HG03196 (cell line): ENCODE data around the gene PTPRN2.

Source experiments
- ATAC-seq: cut with Tn5 transposase; IDR thresholded peaks from one replicate; pipeline ENCODE4 v1.9.1; 2021; ENCODE audit not compliant: unreplicated experiment

Gene PTPRN2

GRCh38 chr7:158027646-158028045, 560.0 kb downstream of the PTPRN2 start:
- no peak for ATAC-seq

- ATAC-seq = no peak
Observed at GRCh38 chr7:158026636-158027265, 560.9 kb downstream of the PTPRN2 start.

GRCh38 chr7:158025686-158026600, 561.7 kb downstream of the PTPRN2 start:
- ATAC-seq = no peak

DNA sequence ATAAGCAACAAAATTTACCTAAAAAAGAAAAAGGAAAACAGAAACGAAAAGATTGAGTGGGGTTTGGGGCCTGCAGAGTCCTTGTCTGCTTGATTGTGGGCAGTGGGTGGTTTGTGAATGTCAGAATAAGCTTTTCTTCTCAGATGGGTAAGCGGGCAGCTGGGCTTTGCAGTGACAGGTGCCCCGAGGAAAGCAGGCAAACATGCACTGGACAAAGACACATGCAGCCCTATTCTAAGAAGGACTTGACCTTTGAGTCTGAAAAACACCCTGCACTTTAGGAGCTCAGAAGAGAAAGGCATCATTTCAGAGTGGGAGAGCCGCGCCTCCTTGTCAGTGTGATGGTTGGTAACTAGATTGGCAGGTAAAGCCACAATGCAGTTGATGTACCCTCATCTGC, 562.7 kb downstream of the PTPRN2 start:
- no peak for ATAC-seq

DNA sequence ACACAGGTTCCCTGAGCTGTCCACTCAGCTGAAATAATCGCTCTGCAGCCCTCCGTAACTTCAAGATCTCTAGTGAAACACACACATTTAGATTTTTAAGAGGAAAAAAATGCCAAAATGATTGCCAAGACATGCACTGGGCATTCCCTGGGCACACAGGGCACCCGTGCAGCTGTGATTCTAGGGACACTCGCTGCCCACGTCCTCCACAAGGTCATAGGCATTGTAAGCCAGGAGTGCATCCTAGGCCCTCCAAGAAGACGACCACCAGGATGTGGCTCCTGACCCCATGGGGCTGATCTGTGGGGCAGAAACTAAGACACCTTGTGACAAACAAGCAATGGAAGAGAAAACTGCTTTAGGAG, 563.3 kb downstream of the PTPRN2 start:
- no peak for ATAC-seq

- no peak for ATAC-seq
Observed at GRCh38 chr7:158023681-158024350, 563.8 kb downstream of the PTPRN2 start.

DNA sequence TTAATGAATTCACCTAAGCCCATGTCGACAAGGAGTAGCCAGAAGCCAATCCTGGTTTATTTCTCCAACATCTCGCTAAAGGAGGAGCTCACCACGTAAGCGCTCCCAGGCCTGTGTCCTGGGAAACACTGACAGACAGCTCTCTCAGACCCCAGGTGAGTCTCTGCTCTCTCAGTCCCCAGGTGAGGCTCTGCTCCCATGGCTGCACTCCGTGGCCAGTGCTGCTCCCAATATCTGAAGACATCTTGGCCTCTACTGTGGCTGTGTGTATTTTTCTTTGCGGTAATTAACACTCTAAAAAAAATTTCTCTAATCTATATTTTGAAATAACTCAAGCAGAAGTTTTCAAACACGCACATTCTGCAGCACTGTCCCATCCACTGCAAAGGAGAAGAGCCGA, 564.5 kb downstream of the PTPRN2 start:
- ATAC-seq = no peak

DNA sequence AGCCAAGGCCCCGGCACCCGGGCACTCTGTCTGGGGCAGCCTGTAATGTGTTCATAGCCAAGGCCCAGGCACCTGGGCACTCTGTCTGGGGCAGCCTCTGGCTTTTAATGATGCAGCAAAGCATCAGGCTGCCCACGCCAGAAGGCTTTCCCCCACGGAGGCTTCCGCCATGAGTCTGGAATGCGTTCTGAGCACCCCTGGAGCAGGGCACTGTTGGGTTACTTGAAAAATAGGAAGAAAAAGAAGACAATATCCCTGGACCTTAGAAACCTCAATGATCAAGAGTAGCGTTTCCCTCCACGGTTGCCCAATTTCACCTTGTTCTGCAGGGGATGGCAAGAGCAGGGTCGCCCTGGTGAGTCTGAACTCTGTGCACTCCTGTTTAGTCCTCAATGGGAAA, 565.0 kb downstream of the PTPRN2 start:
- ATAC-seq = no peak

- no peak for ATAC-seq
Observed at GRCh38 chr7:158021836-158022235, 565.8 kb downstream of the PTPRN2 start.

GRCh38 chr7:158020706-158021095, 566.9 kb downstream of the PTPRN2 start:
- no peak for ATAC-seq

- ATAC-seq = no peak
Observed at GRCh38 chr7:158019726-158020705, 567.6 kb downstream of the PTPRN2 start.

DNA sequence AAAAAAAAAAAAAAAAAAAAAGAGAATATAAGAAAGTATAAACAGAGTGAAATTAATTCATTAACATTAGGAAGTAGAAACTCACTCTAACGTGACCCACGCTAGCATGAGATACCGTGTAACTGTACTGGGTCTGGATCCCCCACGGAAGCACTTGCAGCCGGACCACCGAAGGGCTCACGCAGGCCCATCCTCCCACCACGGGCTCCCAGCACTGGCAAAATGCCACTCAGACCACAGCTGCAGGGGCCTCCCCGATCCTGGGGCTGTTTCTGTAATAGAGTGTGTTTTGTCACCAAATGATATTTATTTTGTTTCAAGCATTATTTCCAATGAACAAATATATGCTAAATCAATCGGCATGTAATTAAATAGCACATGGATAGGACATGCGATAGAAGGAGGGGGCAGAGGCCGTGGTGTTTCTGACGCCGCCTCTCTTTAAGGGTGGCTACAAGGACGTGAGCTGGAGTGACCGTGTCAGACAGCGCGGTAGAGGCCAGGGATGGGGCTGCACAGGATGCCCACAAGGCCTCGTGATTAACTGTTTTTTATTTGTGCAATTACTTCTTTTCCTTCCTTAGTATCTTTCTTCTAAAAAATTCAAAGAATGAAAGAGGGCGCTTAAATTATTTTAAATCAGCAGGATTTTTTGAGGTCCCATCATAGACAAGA, 568.5 kb downstream of the PTPRN2 start:
- ATAC-seq = no peak

GRCh38 chr7:158018098-158018762, 569.4 kb downstream of the PTPRN2 start:
- ATAC-seq = no peak

DNA sequence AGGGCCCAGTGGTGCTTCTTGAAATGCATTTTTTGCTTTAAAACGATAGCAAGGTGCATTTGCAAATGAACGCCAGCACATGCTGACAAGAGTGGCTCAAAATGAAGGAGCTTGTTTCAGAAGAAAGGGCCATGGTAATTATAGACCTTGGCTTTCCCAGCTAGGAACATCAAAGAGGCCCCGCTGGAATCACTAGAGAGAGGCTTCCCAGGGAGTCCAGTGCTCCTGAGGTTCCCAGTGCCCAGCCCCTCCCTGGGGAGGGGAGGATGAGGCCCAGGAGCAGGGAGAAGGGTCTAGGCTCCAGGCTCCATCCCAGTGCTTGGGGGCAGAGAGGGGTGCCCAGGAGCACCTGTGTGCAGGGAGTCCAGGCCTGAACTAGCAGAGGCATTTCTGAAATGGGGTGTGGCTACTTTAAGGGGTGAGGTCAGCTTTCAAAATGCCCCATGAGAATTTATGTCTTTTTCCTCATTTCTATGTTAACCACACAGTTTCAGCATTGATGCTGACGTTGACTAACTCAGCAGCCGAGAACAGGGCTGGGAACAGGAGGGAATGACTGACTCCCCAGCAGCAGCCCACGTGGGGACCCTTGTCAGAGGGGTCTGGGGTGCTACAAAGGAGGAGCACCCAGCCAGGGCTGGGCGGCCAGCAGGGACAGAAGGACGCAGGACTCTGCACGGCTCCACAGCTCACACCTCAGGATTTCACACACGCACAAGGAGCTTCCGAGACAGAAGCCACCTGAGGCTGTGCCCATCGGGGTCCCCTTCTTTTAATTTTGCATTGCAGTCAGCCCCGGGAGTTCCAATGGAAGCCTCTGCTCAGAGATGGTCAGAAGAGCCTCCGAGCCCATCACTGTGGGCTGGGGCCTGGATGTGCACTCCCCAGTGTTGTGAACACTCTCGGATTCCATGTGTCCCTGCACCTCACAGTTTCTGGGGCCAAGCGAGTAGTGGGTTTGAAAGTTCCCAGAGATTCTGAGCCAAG, 570.2 kb downstream of the PTPRN2 start:
- no peak for ATAC-seq

DNA sequence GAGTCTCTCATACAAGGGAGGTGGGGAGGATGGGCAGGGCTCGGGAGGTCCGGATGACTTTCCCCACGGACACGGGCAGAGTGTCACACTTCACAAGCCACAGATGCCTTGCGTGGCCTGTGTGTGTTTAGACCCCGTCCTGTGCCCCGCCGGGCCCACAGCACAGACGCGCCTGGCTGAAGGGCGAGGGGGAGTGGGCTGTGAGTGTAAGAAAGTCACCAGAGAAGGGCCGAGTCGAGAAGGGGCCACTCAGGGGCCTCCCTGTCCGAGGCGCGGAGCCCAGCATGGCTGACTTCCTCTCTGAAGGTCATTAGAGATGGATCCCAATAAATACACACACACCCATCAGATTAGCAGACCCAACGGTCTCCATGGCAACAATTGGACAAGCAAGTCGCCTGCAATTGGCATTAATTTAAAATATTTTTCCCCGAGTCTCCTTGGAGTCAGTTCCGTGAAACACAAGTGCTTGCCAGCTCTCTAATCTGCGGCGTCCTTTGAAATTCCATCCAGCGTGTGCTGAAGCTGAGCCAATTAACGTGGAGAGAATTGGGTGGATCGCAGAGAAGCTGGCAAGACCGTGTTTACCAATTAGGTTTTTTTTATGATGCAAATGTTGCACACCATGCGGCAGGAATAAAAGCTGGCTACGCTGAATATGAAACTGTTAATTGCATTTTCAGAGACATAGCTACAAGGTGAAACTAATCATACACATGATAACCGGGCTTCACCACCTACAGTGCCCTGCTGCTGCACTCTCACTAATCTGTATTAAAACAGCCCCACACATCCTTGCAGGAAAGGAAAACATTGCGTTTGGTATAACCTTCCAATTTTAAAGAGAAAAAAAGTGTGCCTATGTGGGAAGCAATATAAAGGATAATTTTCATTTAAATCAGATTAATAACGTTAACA, 571.2 kb downstream of the PTPRN2 start:
- ATAC-seq = no peak

DNA sequence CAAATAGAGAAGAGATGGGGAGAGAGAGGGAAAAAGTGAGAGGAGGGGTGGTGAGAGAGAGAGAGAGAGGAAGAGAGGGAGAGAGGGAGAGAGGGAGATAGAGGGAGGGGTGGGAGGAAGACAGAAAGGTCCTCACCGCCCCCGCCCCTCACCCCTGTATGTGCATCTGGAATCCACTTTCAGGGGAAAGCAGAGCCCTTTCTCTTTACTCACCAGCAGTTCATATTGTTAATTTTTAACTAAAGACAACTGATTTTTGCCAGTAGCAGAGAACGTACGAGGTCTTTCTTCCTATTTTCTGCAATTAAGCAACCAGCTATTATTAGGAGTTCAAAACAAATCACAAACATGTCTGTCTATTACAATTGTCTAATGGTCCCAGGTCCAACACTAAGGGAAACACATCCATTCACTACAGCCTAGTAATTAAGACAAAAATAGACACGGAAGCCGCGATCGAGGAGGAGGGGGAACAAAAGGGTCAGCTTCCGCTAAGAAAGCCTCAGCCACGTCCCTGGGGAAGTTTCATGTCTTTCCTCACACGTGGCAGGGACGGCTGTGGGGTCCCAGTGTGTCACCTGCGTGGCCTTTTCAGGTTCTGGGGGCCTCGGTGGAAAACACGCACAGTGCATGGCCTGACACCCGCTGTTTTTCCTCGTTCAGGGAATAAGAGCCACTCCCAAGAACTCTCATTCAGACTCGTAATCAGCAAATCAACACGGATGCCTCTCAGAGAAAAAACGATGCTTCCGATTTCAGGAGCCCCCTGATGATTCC, 572.0 kb downstream of the PTPRN2 start:
- ATAC-seq = no peak

- no peak for ATAC-seq
Observed at GRCh38 chr7:158014976-158015375, 572.6 kb downstream of the PTPRN2 start.
